Effector memory CD4-positive, alpha-beta T cell (primary cell): ENCODE data around the gene CSMD2.

Experiments used
- DNase-seq, 3 donors: peaks; one replicate each; pipeline ENCODE4 v3.0.0-alpha.2; 2020
- H3K27ac ChIP-seq: 2 replicates; pipeline ENCODE4 v1.7.0; 2013; ENCODE audit warnings: mild to moderate bottlenecking, low read length, moderate library complexity; ENCODE audit not compliant: insufficient read depth, poor library complexity, severe bottlenecking
- H3K27me3 ChIP-seq: replicated peaks from 2 replicates; pipeline ENCODE4 v1.7.0; 2013; ENCODE audit warnings: mild to moderate bottlenecking, low read length; ENCODE audit not compliant: insufficient read depth, control insufficient read depth, poor library complexity, severe bottlenecking
- H3K36me3 ChIP-seq: 2 replicates; pipeline ENCODE4 v1.7.0; 2013; ENCODE audit warnings: mild to moderate bottlenecking, low read length, moderate library complexity; ENCODE audit not compliant: control insufficient read depth, insufficient read depth
- H3K4me1 ChIP-seq: 2 replicates; pipeline ENCODE4 v1.7.0; 2013; ENCODE audit warnings: low read length, mild to moderate bottlenecking; ENCODE audit not compliant: control insufficient read depth, insufficient read depth, poor library complexity, severe bottlenecking
- H3K4me3 ChIP-seq: 2 replicates; pipeline ENCODE4 v1.7.0; 2013; ENCODE audit warnings: low read length, low read depth, mild to moderate bottlenecking; ENCODE audit not compliant: insufficient read depth, poor library complexity, severe bottlenecking
- H3K9me3 ChIP-seq: 2 replicates; pipeline ENCODE4 v1.7.0; 2013; ENCODE audit warnings: mild to moderate bottlenecking, low read length, moderate library complexity; ENCODE audit not compliant: control insufficient read depth

Gene CSMD2

DNA sequence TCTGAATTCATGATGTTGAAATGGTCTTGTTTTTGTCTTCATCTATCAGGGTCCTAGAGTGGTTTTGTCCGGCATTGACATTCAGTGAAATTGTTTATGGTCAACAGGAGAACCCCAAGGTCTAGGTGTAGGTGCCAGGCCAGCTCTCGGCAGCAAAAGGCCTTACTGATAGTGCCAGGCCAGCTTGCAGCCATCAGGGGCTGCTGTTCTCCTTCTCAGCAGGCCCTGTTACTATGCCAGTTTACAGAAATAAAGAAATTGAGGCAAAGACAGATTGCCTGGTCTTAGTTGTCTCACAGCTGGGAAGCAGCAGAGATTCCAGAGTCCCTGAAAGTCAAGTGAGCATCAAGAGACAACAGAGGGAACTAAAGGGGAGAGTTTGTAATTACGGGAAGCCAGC lies 289.2 kb downstream of the CSMD2 start:
- no peak for DNase-seq
- Histone ChIP-seq H3K9me3 (no peaks in the 10 kb centered on the region), H3K4me3 (no peak overlapping the region), H3K36me3 (no peaks in the 10 kb centered on the region), H3K27me3 (no peaks in the 10 kb centered on the region), H3K4me1 (no peaks in the 10 kb centered on the region), H3K27ac (no peak overlapping the region)

DNA sequence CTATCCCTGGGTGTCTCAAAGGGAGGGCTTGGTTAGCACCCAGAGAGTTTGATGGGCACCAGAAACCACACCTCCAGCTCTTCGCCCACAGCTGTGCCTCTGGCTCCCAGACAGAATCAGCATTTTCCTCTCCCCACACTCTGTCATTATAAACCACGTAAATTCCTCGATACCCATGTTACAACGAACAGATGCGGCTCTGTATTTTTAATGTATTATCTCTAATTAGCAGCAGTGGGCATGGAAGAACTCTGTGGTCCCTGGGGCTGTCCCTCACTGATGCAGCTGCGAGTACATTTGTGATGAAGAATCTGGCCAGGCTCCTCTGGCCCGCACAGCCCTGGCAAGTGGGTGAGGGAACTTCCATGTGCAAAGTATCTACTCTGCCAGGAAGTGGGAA lies 290.4 kb downstream of the CSMD2 start:
- Histone ChIP-seq H3K27ac (no peak overlapping the region), H3K9me3 (no peaks in the 10 kb centered on the region), H3K4me3 (no peak overlapping the region), H3K36me3 (no peaks in the 10 kb centered on the region), H3K27me3 (no peaks in the 10 kb centered on the region), H3K4me1 (no peaks in the 10 kb centered on the region)
- DNase-seq: no peak

DNA sequence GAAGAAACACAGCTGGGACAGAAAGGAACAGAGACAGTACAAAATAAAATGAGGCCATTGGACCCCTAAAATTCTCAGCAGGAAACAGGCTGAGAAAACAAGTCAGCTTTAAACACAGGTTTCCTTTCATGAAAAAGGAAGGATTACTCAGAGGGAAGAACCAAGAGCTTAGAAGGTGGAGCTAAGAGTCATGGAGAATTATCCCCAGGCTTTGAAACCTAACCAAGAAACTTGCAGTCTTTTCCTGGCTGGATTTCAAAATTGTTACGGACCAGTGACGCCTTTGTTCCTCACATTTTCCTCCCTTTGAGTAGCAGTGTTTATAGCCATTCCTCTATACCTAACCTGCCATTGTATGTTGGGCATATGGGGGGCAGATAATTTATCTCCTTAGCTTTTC lies 292.3 kb downstream of the CSMD2 start:
- Histone ChIP-seq H3K4me1 (no peaks in the 10 kb centered on the region), H3K9me3 (no peaks in the 10 kb centered on the region), H3K27me3 (no peaks in the 10 kb centered on the region), H3K27ac (no peak overlapping the region), H3K4me3 (no peak overlapping the region), H3K36me3 (no peaks in the 10 kb centered on the region)
- DNase-seq: no peak

DNA sequence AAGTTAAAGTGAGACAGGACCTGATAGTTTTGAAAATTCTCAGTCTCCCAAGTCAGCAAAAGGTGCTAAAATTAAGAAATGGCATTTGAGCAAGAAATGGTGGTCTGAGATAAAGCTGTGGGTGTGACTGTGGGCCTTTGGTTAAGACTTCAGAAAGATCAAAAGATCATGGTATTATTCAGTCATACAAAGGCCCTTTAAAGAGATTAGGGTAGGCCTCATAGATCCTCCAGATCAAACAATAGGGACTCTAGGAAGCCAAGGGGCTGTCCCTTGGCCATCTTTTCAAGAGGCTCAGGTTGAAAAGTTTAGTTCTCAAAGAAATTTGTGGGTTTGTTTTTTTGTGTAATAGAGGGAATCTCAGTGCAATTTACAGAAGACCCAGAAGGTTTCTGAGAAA lies 292.8 kb downstream of the CSMD2 start:
- Histone ChIP-seq H3K4me3 (no peak overlapping the region), H3K27me3 (no peaks in the 10 kb centered on the region), H3K27ac (no peak overlapping the region), H3K4me1 (no peaks in the 10 kb centered on the region), H3K9me3 (no peaks in the 10 kb centered on the region), H3K36me3 (no peaks in the 10 kb centered on the region)
- DNase-seq: no peak

- no peaks in the 10 kb centered on the region for H3K27me3 ChIP-seq
- no peak for DNase-seq
- H3K36me3 ChIP-seq: no peaks in the 10 kb centered on the region
- H3K4me1 ChIP-seq: no peaks in the 10 kb centered on the region
- no peak overlapping the region for H3K4me3 ChIP-seq
- no peaks in the 10 kb centered on the region for H3K9me3 ChIP-seq
- no peak overlapping the region for H3K27ac ChIP-seq
These were observed 297.3 kb downstream of the CSMD2 start for GRCh38 chr1:33867684-33868083.

GRCh38 chr1:33866281-33866680 lies 298.7 kb downstream of the CSMD2 start:
- no peaks in the 10 kb centered on the region for H3K4me1 ChIP-seq
- no peak overlapping the region for H3K4me3 ChIP-seq
- no peak overlapping the region for H3K27ac ChIP-seq
- no peaks in the 10 kb centered on the region for H3K36me3 ChIP-seq
- no peaks in the 10 kb centered on the region for H3K9me3 ChIP-seq
- H3K27me3 ChIP-seq: no peaks in the 10 kb centered on the region
- DNase-seq: no peak

- no peaks in the 10 kb centered on the region for H3K27me3 ChIP-seq
- no peak overlapping the region for H3K27ac ChIP-seq
- DNase-seq: no peak
- H3K9me3 ChIP-seq: no peaks in the 10 kb centered on the region
- no peaks in the 10 kb centered on the region for H3K36me3 ChIP-seq
- no peak overlapping the region for H3K4me3 ChIP-seq
- no peaks in the 10 kb centered on the region for H3K4me1 ChIP-seq
These were observed 300.3 kb downstream of the CSMD2 start for GRCh38 chr1:33864460-33865389.

DNA sequence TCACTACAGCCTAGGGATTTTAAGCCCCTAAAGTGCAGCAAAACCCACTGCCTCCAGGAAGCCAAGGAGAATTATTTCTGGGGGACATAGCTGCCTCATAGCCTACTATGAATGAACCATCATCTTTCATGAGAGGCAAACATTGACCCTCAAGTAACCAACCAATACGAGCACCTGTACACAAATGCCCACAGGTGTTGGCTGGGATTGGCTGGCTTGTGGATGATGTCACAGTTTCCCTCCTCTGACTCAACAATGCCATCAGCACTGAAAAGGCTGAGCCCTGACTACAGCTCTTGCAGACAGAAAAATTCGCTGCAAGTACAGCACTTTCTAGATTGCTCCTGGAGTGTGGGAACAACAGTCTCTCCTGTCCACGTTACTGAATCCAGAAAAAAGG lies 301.3 kb downstream of the CSMD2 start, which contains the start of gene HMGB4:
Gene HMGB4 (plus strand): TSS at position 301 of the 400 bp plus-strand sequence. CDS start 113 bp downstream, outside the sequence.
- no peak for DNase-seq
- Histone ChIP-seq H3K9me3 (no peaks in the 10 kb centered on the region), H3K4me3 (no peak within 1 kb of the TSS), H3K36me3 (no peaks in the 10 kb centered on the region), H3K27ac (no peak within 1 kb of the TSS), H3K4me1 (no peaks in the 10 kb centered on the region), H3K27me3 (no peaks in the 10 kb centered on the region)

- Histone ChIP-seq H3K9me3 (no peaks in the 10 kb centered on the region), H3K4me1 (no peaks in the 10 kb centered on the region), H3K27me3 (no peaks in the 10 kb centered on the region), H3K36me3 (no peaks in the 10 kb centered on the region), H3K27ac (no peak overlapping the region), H3K4me3 (no peak overlapping the region)
- DNase-seq: no peak
These were observed 304.4 kb downstream of the CSMD2 start for GRCh38 chr1:33860671-33861070.

DNA sequence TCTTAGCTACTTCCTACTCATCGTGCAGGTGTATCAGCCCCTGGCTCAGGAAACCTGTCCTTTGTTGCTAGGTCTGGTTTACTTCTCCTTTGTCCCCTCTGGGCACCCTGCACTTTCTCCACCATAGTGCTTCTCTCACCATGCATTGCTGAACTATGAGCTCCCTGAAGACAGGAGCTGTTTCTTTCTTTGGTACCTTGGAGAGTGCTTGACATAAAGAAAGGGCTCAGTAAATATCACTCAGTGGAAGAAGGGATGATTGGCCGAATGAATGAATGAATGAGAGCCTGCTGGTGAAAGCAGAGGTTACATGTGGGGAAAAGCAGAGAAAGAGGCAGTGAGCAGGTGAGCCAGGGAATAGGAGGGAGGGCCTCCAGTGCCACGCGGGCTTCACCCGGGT lies 310.9 kb downstream of the CSMD2 start:
- no peak overlapping the region for H3K4me3 ChIP-seq
- H3K4me1 ChIP-seq: no peaks in the 10 kb centered on the region

More for the DNA sequence above, 310.9 kb downstream of the CSMD2 start:
- DNase-seq: no peak
- Histone ChIP-seq H3K27ac (no peak overlapping the region), H3K27me3 (no peaks in the 10 kb centered on the region), H3K36me3 (no peaks in the 10 kb centered on the region), H3K9me3 (no peaks in the 10 kb centered on the region)
